Measurements from ENCODE around the gene TLK2.

DNA sequence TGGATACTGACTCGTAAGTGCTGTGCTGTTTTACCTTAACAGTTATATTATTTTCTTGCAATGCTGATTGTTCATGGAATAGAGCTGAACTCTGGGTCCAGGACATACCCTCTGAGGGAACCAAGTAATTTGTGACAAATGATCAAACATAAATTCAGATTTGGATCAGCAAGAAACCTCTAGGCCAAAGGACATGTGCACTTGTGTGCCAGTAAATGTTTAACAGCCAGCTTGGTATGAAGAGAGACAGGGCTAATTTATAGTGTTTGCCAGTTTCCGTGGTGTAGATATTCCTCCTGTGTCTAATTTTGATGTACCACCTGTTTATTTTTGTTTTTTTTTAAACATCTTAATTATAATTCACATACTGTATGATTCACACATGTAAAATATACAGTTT lies 118.0 kb downstream of the TLK2 start:
- TF ChIP-seq, protein P1, sequence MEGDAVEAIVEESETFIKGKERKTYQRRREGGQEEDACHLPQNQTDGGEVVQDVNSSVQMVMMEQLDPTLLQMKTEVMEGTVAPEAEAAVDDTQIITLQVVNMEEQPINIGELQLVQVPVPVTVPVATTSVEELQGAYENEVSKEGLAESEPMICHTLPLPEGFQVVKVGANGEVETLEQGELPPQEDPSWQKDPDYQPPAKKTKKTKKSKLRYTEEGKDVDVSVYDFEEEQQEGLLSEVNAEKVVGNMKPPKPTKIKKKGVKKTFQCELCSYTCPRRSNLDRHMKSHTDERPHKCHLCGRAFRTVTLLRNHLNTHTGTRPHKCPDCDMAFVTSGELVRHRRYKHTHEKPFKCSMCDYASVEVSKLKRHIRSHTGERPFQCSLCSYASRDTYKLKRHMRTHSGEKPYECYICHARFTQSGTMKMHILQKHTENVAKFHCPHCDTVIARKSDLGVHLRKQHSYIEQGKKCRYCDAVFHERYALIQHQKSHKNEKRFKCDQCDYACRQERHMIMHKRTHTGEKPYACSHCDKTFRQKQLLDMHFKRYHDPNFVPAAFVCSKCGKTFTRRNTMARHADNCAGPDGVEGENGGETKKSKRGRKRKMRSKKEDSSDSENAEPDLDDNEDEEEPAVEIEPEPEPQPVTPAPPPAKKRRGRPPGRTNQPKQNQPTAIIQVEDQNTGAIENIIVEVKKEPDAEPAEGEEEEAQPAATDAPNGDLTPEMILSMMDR (IDR thresholded peaks at IDR 0.05; ENCODE audit: extremely low read depth in 1 of 2, insufficient read depth in 1 of 2, low read depth in 1 of 2, low read length in 2 of 2): no peak
- TF ChIP-seq POLR2A (IDR thresholded peaks at IDR 0.05; ENCODE audit: low read depth, low read length) (no peak), GATA2 (IDR thresholded peaks at IDR 0.05; ENCODE audit: insufficient read depth, insufficient read length, low read depth, low read length) (no peak), POLR2AphosphoS5 (IDR thresholded peaks at IDR 0.05; ENCODE audit: insufficient read depth, low read depth, low read length) (no peak), EZH2 (IDR thresholded peaks at IDR 0.05; ENCODE audit: borderline replicate concordance, low read depth, low read length, severe bottlenecking) (no peak), JUN (IDR thresholded peaks at IDR 0.05; ENCODE audit: borderline replicate concordance, insufficient read depth, insufficient read length, low read depth) (no peak)
- TF ChIP-seq, protein P2, sequence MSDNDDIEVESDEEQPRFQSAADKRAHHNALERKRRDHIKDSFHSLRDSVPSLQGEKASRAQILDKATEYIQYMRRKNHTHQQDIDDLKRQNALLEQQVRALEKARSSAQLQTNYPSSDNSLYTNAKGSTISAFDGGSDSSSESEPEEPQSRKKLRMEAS (IDR thresholded peaks at IDR 0.05; ENCODE audit: insufficient read depth, insufficient read length): no peak

Data from endothelial cell of umbilical vein (primary cell).